A549 (cell line): Measurements from ENCODE around the gene C2CD2. TPM values are rescaled to one million over a fixed set of nuclear protein-coding genes. Genes with fewer than 3 reads are reported as not detected.

Experiments
- ATAC-seq, 2 experiments: fragments of 200-7000 bp in 1 of 2; fragments of >200 bp in 1 of 2; cut with Nextera tagmentation in 1 of 2; cut with Tn5 transposase in 1 of 2; 3 replicates each; pipeline versions ENCODE4 v1.8.0 to v1.9.1; 2018 to 2020; ENCODE audit warnings: mild to moderate bottlenecking in 1 of 2, moderate library complexity in 1 of 2
- CTCF ChIA-PET: fragments of 300-600 bp; sonication (Branson Sonifier 250); formaldehyde crosslinking; extraction: SDS; loops from one replicate; lab custom pipeline; 2021; ENCODE audit warnings: antibody characterized with exemption, inconsistent platforms; lab: Yijun Ruan, JAX
- POLR2A ChIA-PET: fragments of 350-600 bp; formaldehyde crosslinking; extraction: SDS; loops from one replicate; lab custom pipeline; 2021; ENCODE audit warnings: antibody characterized with exemption, inconsistent platforms; lab: Yijun Ruan, JAX
- DNase-seq, 2 experiments: peaks; one replicate each; pipeline versions ENCODE4 v3.0.0 to v3.0.0-alpha.2; 2011 to 2016; ENCODE audit warnings: low read depth in 1 of 2, low spot score in 1 of 2
- FAIRE-seq: peaks from 2 replicates; lab custom pipeline; 2011; peaks lifted over from hg19 to GRCh38; lab: Jason Lieb, UNC
- H3K27ac ChIP-seq, 2 experiments: fragments of >200 bp; sonication (Bioruptor Twin); formaldehyde crosslinking; 3 replicates each; pipeline ENCODE4 v1.5.1; 2016 to 2017
- H3K4me1 ChIP-seq: fragments of >200 bp; sonication (Bioruptor Twin); formaldehyde crosslinking; 3 replicates; pipeline ENCODE4 v1.6.1; 2016
- H3K4me2 ChIP-seq: fragments of >200 bp; sonication (Bioruptor Twin); formaldehyde crosslinking; 3 replicates; pipeline ENCODE4 v1.6.1; 2016
- H3K4me3 ChIP-seq: fragments of >200 bp; sonication (Bioruptor Twin); formaldehyde crosslinking; 3 replicates; pipeline ENCODE4 v1.5.1; 2016
- H3K9me3 ChIP-seq: fragments of >200 bp; sonication (Bioruptor Twin); formaldehyde crosslinking; 3 replicates; pipeline ENCODE4 v1.6.1; 2016
- BHLHE40 ChIP-seq: IDR thresholded peaks from 2 replicates; pipeline ENCODE4 v1.6.1; 2012; ENCODE audit warnings: low read depth, low read length, inconsistent platforms
- CBX8 ChIP-seq: fragments of 200-600 bp; sonication (generic); IDR thresholded peaks from 2 replicates; pipeline ENCODE4 v1.6.1; 2016
- CEBPB ChIP-seq, 2 experiments: fragments of >200 bp in 1 of 2; sonication (Bioruptor Twin) in 1 of 2; formaldehyde crosslinking in 1 of 2; IDR thresholded peaks; 2 replicates each; pipeline ENCODE4 v1.6.1; 2012 to 2016
- CHD2 ChIP-seq: fragments of 150-350 bp; IDR thresholded peaks from 2 replicates; pipeline ENCODE4 v1.6.1; 2014; ENCODE audit warnings: low read length; ENCODE audit not compliant: partially characterized antibody
- CHD4 ChIP-seq: fragments of 200-600 bp; sonication (generic); IDR thresholded peaks from 2 replicates; pipeline ENCODE4 v1.6.1; 2016; ENCODE audit warnings: antibody characterized with exemption, mild to moderate bottlenecking, borderline replicate concordance
- CTCF ChIP-seq: fragments of >200 bp; sonication (Bioruptor Twin); formaldehyde crosslinking; IDR thresholded peaks from 3 replicates; pipeline ENCODE4 v1.5.1; 2016
- EHMT2 ChIP-seq: fragments of 200-600 bp; sonication (generic); IDR thresholded peaks from 2 replicates; pipeline ENCODE4 v1.6.1; 2016; ENCODE audit warnings: antibody characterized with exemption, low read depth, mild to moderate bottlenecking, moderate library complexity
- ESRRA ChIP-seq: fragments of 150-350 bp; IDR thresholded peaks from 2 replicates; pipeline ENCODE4 v1.6.1; 2014; ENCODE audit warnings: mild to moderate bottlenecking, low read length, borderline replicate concordance
- FOSB ChIP-seq: fragments of 250-450 bp; sonication (Bioruptor Pico); IDR thresholded peaks from 2 replicates; pipeline ENCODE4 v1.5.0; 2020; ENCODE audit warnings: mild to moderate bottlenecking, moderate library complexity
- HDAC2 ChIP-seq: fragments of 200-600 bp; sonication (generic); IDR thresholded peaks from 2 replicates; pipeline ENCODE4 v1.6.1; 2016
- HEYL ChIP-seq: fragments of 250-450 bp; sonication (Bioruptor Pico); IDR thresholded peaks from 2 replicates; pipeline ENCODE4 v1.8.0; 2021; ENCODE audit warnings: mild to moderate bottlenecking, moderate library complexity
- HMGXB4 ChIP-seq: fragments of 250-450 bp; sonication (Bioruptor Pico); IDR thresholded peaks from 2 replicates; pipeline ENCODE4 v1.5.0; 2021; ENCODE audit warnings: mild to moderate bottlenecking, moderate library complexity, borderline replicate concordance
- HOXB5 ChIP-seq: fragments of 250-450 bp; sonication (Bioruptor Pico); IDR thresholded peaks from 2 replicates; pipeline ENCODE4 v1.5.0; 2020; ENCODE audit warnings: mild to moderate bottlenecking, moderate library complexity
- KDM1A ChIP-seq: fragments of 200-600 bp; sonication (generic); IDR thresholded peaks from 2 replicates; pipeline ENCODE4 v1.6.1; 2016; ENCODE audit warnings: low read depth, mild to moderate bottlenecking
- KDM5A ChIP-seq: fragments of 200-600 bp; sonication (generic); IDR thresholded peaks from 2 replicates; pipeline ENCODE4 v1.6.1; 2016; ENCODE audit warnings: antibody characterized with exemption, mild to moderate bottlenecking
- MAX ChIP-seq: IDR thresholded peaks from 2 replicates; pipeline ENCODE4 v1.6.1; 2012
- MAZ ChIP-seq: fragments of 150-350 bp; IDR thresholded peaks from 2 replicates; pipeline ENCODE4 v1.6.1; 2014; ENCODE audit warnings: antibody characterized with exemption, low read depth, low read length, borderline replicate concordance
- NFE2L2 ChIP-seq: fragments of 150-350 bp; conservative IDR thresholded peaks from 2 replicates; pipeline ENCODE4 v1.6.1; 2014; ENCODE audit warnings: low read length
- NR3C1 ChIP-seq: fragments of >200 bp; sonication (Bioruptor Twin); formaldehyde crosslinking; IDR thresholded peaks from 3 replicates; pipeline ENCODE4 v1.6.1; 2017
- PHF8 ChIP-seq: fragments of 200-600 bp; sonication (generic); IDR thresholded peaks from 2 replicates; pipeline ENCODE4 v1.6.1; 2016; ENCODE audit warnings: low read depth, mild to moderate bottlenecking, antibody characterized with exemption, moderate library complexity, borderline replicate concordance
- REST ChIP-seq: fragments of 200-600 bp; sonication (generic); IDR thresholded peaks from 2 replicates; pipeline ENCODE4 v1.6.1; 2016; ENCODE audit warnings: antibody characterized with exemption, mild to moderate bottlenecking, moderate library complexity
- TFCP2L1 ChIP-seq: fragments of 250-450 bp; sonication (Bioruptor Pico); IDR thresholded peaks from 2 replicates; pipeline ENCODE4 v1.5.0; 2021; ENCODE audit warnings: mild to moderate bottlenecking
- ZC3H11A ChIP-seq: fragments of 450-650 bp; IDR thresholded peaks from 2 replicates; pipeline ENCODE4 v1.6.1; 2014; ENCODE audit warnings: antibody characterized with exemption, mild to moderate bottlenecking
- ZNF302 ChIP-seq: fragments of 250-450 bp; sonication (Bioruptor Pico); IDR thresholded peaks from 2 replicates; pipeline ENCODE4 v1.9.0; 2021; ENCODE audit warnings: inconsistent platforms, mild to moderate bottlenecking, moderate library complexity
- WGBS: methylation state at CpG from one replicate; pipeline ENCODE4 v1.1.6; 2017; ENCODE audit errors: missing lambda C conversion rate; 5-methylcytosine and 5-hydroxymethylcytosine counted together
- polyA plus RNA-seq, 4 experiments: library from polyadenylated mRNA; depleted of rRNA in 3 of 4; stranded (reverse); fragments of >200 nt; fragmentation: RNase III in 1 of 4; extraction: RNeasy Plus Mini Kit Qiagen cat#74134 plus additional on column Dnase treatment in 1 of 4; gene quantifications; 2 replicates in 3 of 4; 3 replicates in 1 of 4; pipeline ENCODE4 v1.2.3, GENCODE V29; 2011 to 2017

The C2CD2 gene
- polyA plus RNA-seq, 2 of the 4 experiments (the other 2 are of a cell fraction): 7.0 to 13.5 TPM

- TF ChIP-seq HMGXB4 (CRISPR knock-in tag) (no peak), FOSB (CRISPR knock-in tag) (no peak)
Observed at GRCh38 chr21:41897047-41897669, 56.7 kb downstream of the C2CD2 start (continued).

GRCh38 chr21:41895643-41896493 lies 58.0 kb downstream of the C2CD2 start:
- TF ChIP-seq CHD4: no peak
- WGBS: 91% methylated on average over 22 of the region's 22 CpGs
- ATAC-seq: no peak
- DNase-seq: no peak
- Histone ChIP-seq H3K4me3 (no peak overlapping the region), H3K9me3 (no peaks in the 10 kb centered on the region), H3K27ac (no peak overlapping the region), H3K4me1 (no peaks in the 10 kb centered on the region), H3K4me2 (no peak overlapping the region)
- POLR2A ChIA-PET: no interaction called here
- no peak for FAIRE-seq
- CTCF ChIA-PET: interaction anchor here (1.5 kb wide), 1 partner anchor 25 kb away, joined by 3 read pairs; no protein-coding TSS in a partner anchor

- CTCF ChIA-PET: interaction anchor here (0.6 to 1.5 kb wide), 2 partner anchors 25 to 662 kb away, joined by 3 to 5 read pairs; no protein-coding TSS in a partner anchor
- no peak overlapping the region for H3K27ac ChIP-seq
Observed at GRCh38 chr21:41894922-41895557, 58.8 kb downstream of the C2CD2 start.

GRCh38 chr21:41894511-41894910 lies 59.3 kb downstream of the C2CD2 start:
- ChIA-PET POLR2A (no interaction called here), CTCF (interaction anchor here (0.6 kb wide), 1 partner anchor 662 kb away, joined by 5 read pairs; no protein-coding TSS in a partner anchor)
- Histone ChIP-seq H3K9me3 (no peaks in the 10 kb centered on the region), H3K4me3 (no peak overlapping the region), H3K27ac (no peak overlapping the region), H3K4me2 (no peak overlapping the region), H3K4me1 (no peaks in the 10 kb centered on the region)
- no peak for FAIRE-seq
- 92% methylated on average over 8 of the region's 9 CpGs for WGBS
- ATAC-seq: no peak
- DNase-seq: no peak
- TF ChIP-seq CTCF (no peak), CHD2 (no peak), ZNF302 (CRISPR knock-in tag) (no peak), HEYL (no peak), HDAC2 (no peak), PHF8 (no peak), NFE2L2 (no peak), CEBPB (IDR thresholded peaks at IDR 0.05) (no peak), CHD4 (no peak), NR3C1 (no peak), KDM5A (no peak), KDM1A (no peak), CBX8 (no peak), REST (no peak), MAX (no peak), EHMT2 (no peak)

More at GRCh38 chr21:41894922-41895557, 58.8 kb downstream of the C2CD2 start:
- ATAC-seq (no peak), FAIRE-seq (no peak), DNase-seq (no peak)
- Histone ChIP-seq H3K4me1 (no peaks in the 10 kb centered on the region), H3K4me3 (no peak overlapping the region), H3K4me2 (no peak overlapping the region), H3K9me3 (no peaks in the 10 kb centered on the region)
- POLR2A ChIA-PET: no interaction called here
- WGBS: 82% methylated on average over 9 of the region's 13 CpGs
- TF ChIP-seq ESRRA (no peak), KDM5A (no peak), HOXB5 (CRISPR knock-in tag) (no peak), CHD4 (no peak), CBX8 (no peak), ZC3H11A (no peak), KDM1A (no peak), BHLHE40 (no peak), TFCP2L1 (CRISPR knock-in tag) (no peak), MAZ (no peak), ZNF302 (CRISPR knock-in tag) (no peak)
